Mucosa of descending colon (tissue), 3 donors: ENCODE results near the gene SYCP2. TPM values are rescaled to one million over a fixed set of nuclear protein-coding genes. Genes with fewer than 3 reads are reported as not detected.
"Not testable (repeated sequence)": the region's sequence is repeated elsewhere in the genome, so short reads cannot be mapped to it uniquely, and the experiment has no call there.

Experiments used
- ATAC-seq: fragments of 200-7000 bp; cut with Tn5 transposase; one replicate; pipeline ENCODE4 v1.9.1; 2020; ENCODE audit warnings: mild to moderate bottlenecking, moderate library complexity
- DNase-seq, 3 donors: peaks; one replicate each; pipeline ENCODE4 v3.0.0-alpha.2; 2020
- H3K36me3 ChIP-seq: fragments of 200-600 bp; one replicate; pipeline ENCODE4 v1.8.0; 2021; ENCODE audit warnings: low read depth, mild to moderate bottlenecking
- H3K4me1 ChIP-seq: fragments of 200-600 bp; one replicate; pipeline ENCODE4 v1.8.0; 2021; ENCODE audit warnings: low read depth, mild to moderate bottlenecking
- H3K4me3 ChIP-seq: fragments of 200-600 bp; one replicate; pipeline ENCODE4 v1.8.0; 2021; ENCODE audit warnings: mild to moderate bottlenecking
- H3K9me3 ChIP-seq: fragments of 200-600 bp; one replicate; pipeline ENCODE4 v1.8.0; 2021; ENCODE audit warnings: mild to moderate bottlenecking
- intact Hi-C, 2 donors: fragments of 100-400 bp; cut with DNase I in 1 of 2; cut with micrococcal nuclease in 1 of 2; formaldehyde crosslinking; loops; one replicate each; pipeline versions ENCODE4 v1.11.0 to v1.11.1; 2022; cut with DNase I, micrococcal nuclease
- total RNA-seq, 3 donors: library from RNA; stranded (reverse); fragmentation: NEBNext Ultra II Directional in 2 of 3; extraction: Animal tissue kit (Norgen Biotek cat#: 25700) in 2 of 3; gene quantifications; one replicate each; pipeline versions ENCODE4 v1.2.1 to v1.2.4, GENCODE V29; 2021 to 2023
- TF ChIP-seq, protein P1 (sequence below): fragments of 200-600 bp; IDR thresholded peaks from one replicate; pipeline ENCODE4 v1.8.0; 2022; ENCODE audit warnings: antibody characterized with exemption, mild to moderate bottlenecking
- donor health status: DM: no; HTN: no; CAD: no; lungs with moderate emphysema.
- donor health status: DM: no; HTN: no; CAD: no.
- donor health status: DM: no; HTN: yes; CAD: no.

The SYCP2 gene
- total RNA-seq, 3 donors from 2014 or later, result 0.78 to 1.6 (median 1.3) TPM

- DNase-seq (no peak), ATAC-seq (no peak)
- no peaks in the 10 kb centered on the region for H3K36me3 ChIP-seq
- TF ChIP-seq, protein P1, sequence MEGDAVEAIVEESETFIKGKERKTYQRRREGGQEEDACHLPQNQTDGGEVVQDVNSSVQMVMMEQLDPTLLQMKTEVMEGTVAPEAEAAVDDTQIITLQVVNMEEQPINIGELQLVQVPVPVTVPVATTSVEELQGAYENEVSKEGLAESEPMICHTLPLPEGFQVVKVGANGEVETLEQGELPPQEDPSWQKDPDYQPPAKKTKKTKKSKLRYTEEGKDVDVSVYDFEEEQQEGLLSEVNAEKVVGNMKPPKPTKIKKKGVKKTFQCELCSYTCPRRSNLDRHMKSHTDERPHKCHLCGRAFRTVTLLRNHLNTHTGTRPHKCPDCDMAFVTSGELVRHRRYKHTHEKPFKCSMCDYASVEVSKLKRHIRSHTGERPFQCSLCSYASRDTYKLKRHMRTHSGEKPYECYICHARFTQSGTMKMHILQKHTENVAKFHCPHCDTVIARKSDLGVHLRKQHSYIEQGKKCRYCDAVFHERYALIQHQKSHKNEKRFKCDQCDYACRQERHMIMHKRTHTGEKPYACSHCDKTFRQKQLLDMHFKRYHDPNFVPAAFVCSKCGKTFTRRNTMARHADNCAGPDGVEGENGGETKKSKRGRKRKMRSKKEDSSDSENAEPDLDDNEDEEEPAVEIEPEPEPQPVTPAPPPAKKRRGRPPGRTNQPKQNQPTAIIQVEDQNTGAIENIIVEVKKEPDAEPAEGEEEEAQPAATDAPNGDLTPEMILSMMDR, result no peak
- no peak overlapping the region for H3K4me3 ChIP-seq
- no peaks in the 10 kb centered on the region for H3K4me1 ChIP-seq
- H3K9me3 ChIP-seq, result no peaks in the 10 kb centered on the region
- intact Hi-C loops, result no loop called here
Observed at GRCh38 chr20:59971428-59971827, 38.0 kb upstream of the SYCP2 start.

- TF ChIP-seq, protein P1, result no peak
- no peaks in the 10 kb centered on the region for H3K4me1 ChIP-seq
- no peaks in the 10 kb centered on the region for H3K9me3 ChIP-seq
- intact Hi-C loops, result no loop called here
- no peak overlapping the region for H3K4me3 ChIP-seq
- H3K36me3 ChIP-seq, result no peaks in the 10 kb centered on the region
- DNase-seq (no peak), ATAC-seq (no peak)
Observed at GRCh38 chr20:59966428-59966827, 33.0 kb upstream of the SYCP2 start.

DNA sequence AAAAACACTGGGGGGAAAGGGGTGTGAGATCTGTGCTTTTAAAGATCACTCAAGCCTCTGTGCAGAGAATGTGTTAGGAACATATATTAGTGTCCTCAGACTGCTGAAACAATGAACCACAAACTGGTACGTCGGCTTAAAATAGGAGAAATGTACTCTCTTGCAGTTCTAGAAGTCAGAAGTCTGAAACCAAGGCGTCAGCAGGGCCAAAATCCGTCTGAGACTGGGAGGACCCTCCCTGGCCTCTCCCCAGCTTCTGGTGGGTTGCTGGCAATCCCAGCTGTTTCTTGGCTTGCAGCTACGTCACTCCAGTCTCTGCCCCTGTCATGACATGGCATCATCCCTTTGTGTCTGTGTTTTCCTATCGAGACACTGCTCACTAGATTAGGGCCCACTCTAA lies 28.7 kb upstream of the SYCP2 start:
- TF ChIP-seq, protein P1, result no peak
- ATAC-seq (no peak), DNase-seq (no peak)
- Histone ChIP-seq H3K9me3 (no peaks in the 10 kb centered on the region), H3K4me3 (no peak overlapping the region), H3K36me3 (no peaks in the 10 kb centered on the region), H3K4me1 (no peaks in the 10 kb centered on the region)
- intact Hi-C loops, result no loop called here

DNA sequence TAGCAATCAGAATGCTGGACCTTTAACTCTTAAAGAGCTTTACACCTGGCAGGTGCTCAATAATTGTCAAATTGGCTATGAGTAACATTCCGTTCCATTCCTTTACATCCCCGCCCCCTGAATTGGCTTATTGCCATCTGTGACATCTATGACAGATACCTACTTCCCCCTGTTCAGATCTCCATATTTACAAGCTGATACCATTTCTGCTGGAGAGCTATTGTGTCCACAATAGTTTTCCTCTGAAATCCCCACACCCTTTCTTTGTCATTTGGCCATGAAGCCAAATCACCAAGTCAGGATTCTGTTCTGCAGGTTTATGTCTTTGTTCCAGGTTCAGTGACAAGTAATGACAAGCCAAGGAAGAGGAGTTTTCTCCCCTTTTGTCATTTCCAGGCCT lies 28.0 kb upstream of the SYCP2 start:
- intact Hi-C loops, result no loop called here
- DNase-seq (no peak), ATAC-seq (no peak)
- H3K4me1 ChIP-seq, result no peaks in the 10 kb centered on the region
- no peaks in the 10 kb centered on the region for H3K9me3 ChIP-seq
- H3K36me3 ChIP-seq, result no peaks in the 10 kb centered on the region
- TF ChIP-seq, protein P1, result no peak
- no peak overlapping the region for H3K4me3 ChIP-seq

GRCh38 chr20:59958626-59959025 lies 25.2 kb upstream of the SYCP2 start:
- ATAC-seq (peak; percentile 25), DNase-seq (no peak)
- Histone ChIP-seq H3K9me3 (no peaks in the 10 kb centered on the region), H3K4me3 (no peak overlapping the region), H3K4me1 (no peaks in the 10 kb centered on the region), H3K36me3 (no peaks in the 10 kb centered on the region)
- TF ChIP-seq, protein P1, result no peak
- intact Hi-C loops, result no loop called here

- ATAC-seq, result no peak
- Histone ChIP-seq H3K9me3 (no peaks in the 10 kb centered on the region), H3K4me3 (no peak within 1 kb of the TSS), H3K36me3 (no peaks in the 10 kb centered on the region), H3K4me1 (no peaks in the 10 kb centered on the region)
- no peak for DNase-seq
- TF ChIP-seq, protein P1, result no peak
- intact Hi-C loops, result no loop called here
Observed at GRCh38 chr20:59958123-59958522, 24.7 kb upstream of the SYCP2 start, which contains the start of gene CDH26. Gene CDH26, plus strand, starts transcription at chr20:59958423. Its CDS starts 304 bp downstream, at chr20:59958727.

DNA sequence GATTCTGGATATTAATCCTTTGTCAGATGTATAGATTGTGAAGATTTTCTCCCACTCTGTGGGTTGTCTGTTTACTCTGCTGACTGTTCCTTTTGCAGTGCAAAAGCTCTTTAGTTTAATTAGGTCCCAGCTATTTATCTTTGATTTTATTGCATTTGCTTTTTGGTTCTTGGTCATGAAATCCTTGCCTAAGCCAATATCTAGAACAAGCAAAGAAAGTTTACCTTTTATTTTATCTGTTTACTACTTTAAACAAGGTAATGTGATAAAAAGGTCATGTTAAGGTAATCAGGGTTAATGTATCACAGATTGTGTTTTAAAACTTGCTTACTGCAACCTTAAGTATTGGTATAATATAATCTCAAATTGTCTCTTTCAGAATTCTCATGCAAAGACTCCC lies 24.1 kb upstream of the SYCP2 start:
- DNase-seq, intact Hi-C loops, H3K4me3 ChIP-seq, H3K4me1 ChIP-seq, H3K36me3 ChIP-seq, H3K9me3 ChIP-seq: not testable (repeated sequence)
- peak; percentile 56 for ATAC-seq
